Activated CD8-positive, alpha-beta memory T cell treated with anti-CD3 and anti-CD28 coated beads, Interleukin-2, amount 50 U/mL, for 1 hour (primary cell): ENCODE data around the gene SMC3.
"Not testable (repeated sequence)": the region's sequence is repeated elsewhere in the genome, so short reads cannot be mapped to it uniquely, and the experiment has no call there.

ENCODE experiments used
- DNase-seq: peaks from one replicate; pipeline ENCODE4 v3.0.0-alpha.2; 2020; ENCODE audit errors: extremely low read depth

SMC3 gene

GRCh38 chr10:110576220-110576619 is 8.7 kb downstream of the SMC3 start:
- no peak for DNase-seq

- DNase-seq, result no peak
These were observed 9.6 kb downstream of the SMC3 start for GRCh38 chr10:110577056-110577455.

- DNase-seq, result no peak
These were observed 16.5 kb downstream of the SMC3 start for GRCh38 chr10:110584006-110584405.

- DNase-seq, result no peak
These were observed 24.3 kb downstream of the SMC3 start for GRCh38 chr10:110591760-110592159.

GRCh38 chr10:110597476-110597875 is 30.0 kb downstream of the SMC3 start:
- no peak for DNase-seq

GRCh38 chr10:110600487-110601101 is 33.1 kb downstream of the SMC3 start:
- no peak for DNase-seq

- no peak for DNase-seq
These were observed 34.1 kb downstream of the SMC3 start for GRCh38 chr10:110601581-110601980.

- no peak for DNase-seq
These were observed 40.6 kb downstream of the SMC3 start for GRCh38 chr10:110608087-110608486.

GRCh38 chr10:110609605-110610004 is 42.1 kb downstream of the SMC3 start:
- no peak for DNase-seq

- DNase-seq, result peak; percentile 8
These were observed 42.8 kb downstream of the SMC3 start for GRCh38 chr10:110610308-110610774.

GRCh38 chr10:110610781-110611180 is 43.3 kb downstream of the SMC3 start:
- not testable (repeated sequence) for DNase-seq

- no peak for DNase-seq
These were observed 44.6 kb downstream of the SMC3 start for GRCh38 chr10:110612087-110612486.

- no peak for DNase-seq
These were observed 45.1 kb downstream of the SMC3 start for GRCh38 chr10:110612629-110613028.

- no peak for DNase-seq
These were observed 46.0 kb downstream of the SMC3 start for GRCh38 chr10:110613341-110613995.

GRCh38 chr10:110613996-110614495 is 46.6 kb downstream of the SMC3 start:
- DNase-seq, result no peak

GRCh38 chr10:110615057-110615747 is 47.7 kb downstream of the SMC3 start:
- no peak for DNase-seq

- no peak for DNase-seq
These were observed 49.1 kb downstream of the SMC3 start for GRCh38 chr10:110616493-110617033.

GRCh38 chr10:110617425-110618229 is 50.1 kb downstream of the SMC3 start:
- DNase-seq, result no peak

GRCh38 chr10:110618230-110618610 is 50.7 kb downstream of the SMC3 start:
- no peak for DNase-seq

- no peak for DNase-seq
These were observed 52.3 kb downstream of the SMC3 start for GRCh38 chr10:110619514-110620397.

GRCh38 chr10:110620398-110620719 is 52.9 kb downstream of the SMC3 start:
- DNase-seq, result no peak
